CD4-positive, alpha-beta T cell treated with Interleukin-10 for 1 hour (primary cell): ENCODE results near the gene PEBP1.

Experiments used
- DNase-seq: peaks from one replicate; pipeline ENCODE4 v3.0.0-alpha.2; 2020

PEBP1 gene

DNA sequence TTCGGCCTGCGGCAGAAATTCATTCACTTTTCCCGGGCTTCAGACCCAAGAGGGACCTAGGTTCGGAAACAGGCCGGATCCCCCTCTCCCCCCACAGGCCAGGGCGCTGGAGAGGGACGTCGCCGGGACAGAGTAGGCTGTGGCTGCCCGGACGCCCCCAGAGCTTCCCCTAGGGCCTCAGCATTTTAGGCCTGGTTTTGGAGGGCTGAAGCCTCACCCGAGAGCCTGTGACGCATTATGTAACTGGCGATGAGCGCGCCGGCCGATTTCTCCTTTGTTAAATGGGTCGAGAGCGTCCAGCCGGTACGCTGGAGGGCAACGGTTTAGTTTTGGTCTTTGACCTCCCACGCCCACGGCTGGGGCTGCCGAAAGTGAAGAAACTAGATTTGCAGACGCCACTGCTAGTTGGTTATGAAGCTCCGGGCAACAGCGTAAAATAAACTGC, 657 bp downstream of the PEBP1 start:
- peak; percentile 23 for DNase-seq

DNA sequence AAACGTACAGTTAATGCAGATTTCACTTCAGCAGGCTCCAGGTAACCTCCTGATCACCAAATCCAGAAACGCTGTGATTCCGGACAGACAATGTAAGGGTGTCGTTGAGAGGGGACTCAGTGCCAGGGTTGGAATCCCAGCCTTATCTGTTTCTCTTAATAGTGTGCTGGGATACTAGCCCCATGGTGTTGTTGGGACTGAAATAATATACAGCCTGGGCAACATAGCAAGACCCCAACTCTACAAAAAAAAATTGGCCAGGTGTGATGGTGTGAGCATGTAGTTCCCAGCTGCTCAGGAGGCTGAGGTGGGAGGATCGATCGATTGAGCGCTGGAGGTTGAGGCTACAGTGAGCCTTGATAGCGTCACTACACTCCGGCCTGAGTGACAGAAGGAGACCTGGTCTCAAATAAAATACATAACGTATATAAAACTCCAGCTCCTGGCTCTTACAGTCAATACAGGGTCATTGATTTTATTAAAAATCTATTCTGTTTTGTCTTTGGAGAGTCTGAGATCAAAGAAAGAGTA, 1.3 kb downstream of the PEBP1 start:
- no peak for DNase-seq

DNA sequence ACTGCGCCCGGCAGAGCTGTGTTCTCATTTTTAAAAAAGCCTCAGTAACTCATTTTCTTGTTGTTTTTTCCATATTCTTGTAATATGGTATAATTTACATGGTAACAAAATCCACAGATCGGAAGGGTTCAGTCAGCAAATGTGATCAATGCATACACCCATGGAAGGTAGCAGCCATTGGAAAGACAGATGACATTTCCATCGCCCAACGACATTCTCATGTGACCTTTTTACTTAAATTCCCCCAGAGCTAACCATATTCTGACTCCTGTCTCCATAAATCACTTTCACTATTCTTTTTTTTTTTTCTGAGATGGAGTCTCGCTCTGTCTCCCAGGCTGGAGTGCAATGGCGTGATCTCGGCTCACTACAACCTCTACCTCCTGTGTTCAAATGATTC, 4.9 kb downstream of the PEBP1 start:
- no peak for DNase-seq

DNA sequence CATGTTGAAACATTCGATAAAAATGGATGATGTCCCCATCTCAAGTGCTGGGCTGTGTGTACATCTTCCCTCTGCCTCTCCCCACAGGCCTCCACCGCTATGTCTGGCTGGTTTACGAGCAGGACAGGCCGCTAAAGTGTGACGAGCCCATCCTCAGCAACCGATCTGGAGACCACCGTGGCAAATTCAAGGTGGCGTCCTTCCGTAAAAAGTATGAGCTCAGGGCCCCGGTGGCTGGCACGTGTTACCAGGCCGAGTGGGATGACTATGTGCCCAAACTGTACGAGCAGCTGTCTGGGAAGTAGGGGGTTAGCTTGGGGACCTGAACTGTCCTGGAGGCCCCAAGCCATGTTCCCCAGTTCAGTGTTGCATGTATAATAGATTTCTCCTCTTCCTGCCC, 8.6 kb downstream of the PEBP1 start:
- no peak for DNase-seq

DNA sequence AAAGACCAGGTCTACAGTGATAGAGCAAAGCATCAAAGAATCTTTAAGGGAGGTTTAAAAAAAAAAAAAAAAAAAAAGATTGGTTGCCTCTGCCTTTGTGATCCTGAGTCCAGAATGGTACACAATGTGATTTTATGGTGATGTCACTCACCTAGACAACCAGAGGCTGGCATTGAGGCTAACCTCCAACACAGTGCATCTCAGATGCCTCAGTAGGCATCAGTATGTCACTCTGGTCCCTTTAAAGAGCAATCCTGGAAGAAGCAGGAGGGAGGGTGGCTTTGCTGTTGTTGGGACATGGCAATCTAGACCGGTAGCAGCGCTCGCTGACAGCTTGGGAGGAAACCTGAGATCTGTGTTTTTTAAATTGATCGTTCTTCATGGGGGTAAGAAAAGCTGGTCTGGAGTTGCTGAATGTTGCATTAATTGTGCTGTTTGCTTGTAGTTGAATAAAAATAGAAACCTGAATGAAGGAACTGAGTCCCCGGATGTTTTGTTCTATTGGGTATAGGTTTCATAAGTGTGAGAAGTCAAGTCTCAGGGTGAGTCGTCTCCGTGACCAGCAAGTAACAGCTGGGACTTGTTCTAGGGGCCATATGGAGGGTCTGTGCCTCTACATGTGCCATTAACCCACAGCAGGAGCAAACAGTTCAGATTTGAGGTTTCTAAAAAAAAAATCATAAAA, 9.3 kb downstream of the PEBP1 start:
- no peak for DNase-seq

DNA sequence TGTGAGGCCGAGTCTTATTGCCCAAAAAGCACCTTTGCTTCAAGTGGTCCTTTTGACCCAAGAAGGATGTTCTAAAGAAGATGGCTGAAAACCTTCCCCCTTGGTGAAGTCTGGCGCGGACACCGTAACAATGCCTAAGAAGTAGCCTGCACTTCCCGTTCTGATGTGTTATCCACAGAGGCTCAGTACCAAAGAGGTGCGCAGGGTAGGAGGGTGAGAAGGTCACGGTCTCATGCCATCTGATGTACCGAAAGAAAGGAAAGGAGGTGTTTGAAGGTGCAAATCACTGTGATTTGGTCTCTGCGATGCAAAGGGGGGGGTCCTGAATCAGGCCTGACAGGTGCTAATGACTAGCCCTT, 9.9 kb downstream of the PEBP1 start:
- no peak for DNase-seq

DNA sequence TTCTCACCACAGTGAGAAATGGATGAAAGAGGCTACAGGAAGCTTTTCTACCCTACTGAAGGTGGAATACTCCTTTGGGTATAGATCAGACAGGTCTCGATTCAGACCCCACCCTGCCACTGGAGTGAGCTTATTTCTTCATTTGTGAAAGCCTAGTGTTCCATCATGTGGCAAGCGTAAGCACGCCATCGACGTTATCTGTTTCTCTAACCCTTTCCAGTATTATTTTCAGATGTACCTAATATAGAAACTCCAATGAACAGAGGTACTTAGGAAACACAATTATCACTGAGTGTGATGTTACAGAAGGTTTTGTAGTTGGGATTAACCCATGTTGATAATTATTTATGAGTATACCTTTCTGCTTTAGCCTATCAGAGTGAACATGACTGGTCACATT, 12.4 kb downstream of the PEBP1 start:
- no peak for DNase-seq

DNA sequence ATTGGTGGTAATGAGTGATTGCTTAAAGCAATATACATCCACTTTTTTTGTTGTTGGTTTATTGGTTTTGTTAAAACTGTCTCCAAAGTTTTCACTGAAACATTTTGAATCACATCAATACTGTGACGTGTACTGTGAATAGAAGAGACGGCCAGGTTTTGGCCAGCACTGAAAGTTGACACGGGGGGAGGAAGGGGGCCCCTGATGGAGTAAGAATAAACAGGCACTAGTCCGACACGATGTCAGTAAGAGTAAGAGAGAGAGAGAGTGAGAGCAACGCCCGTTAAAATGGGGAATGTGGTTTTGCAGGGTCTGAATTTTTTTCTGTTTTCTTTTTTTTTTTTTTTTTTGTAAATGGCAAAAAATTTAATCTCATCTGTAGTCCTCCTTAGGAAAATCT, 14.7 kb downstream of the PEBP1 start:
- no peak for DNase-seq

DNA sequence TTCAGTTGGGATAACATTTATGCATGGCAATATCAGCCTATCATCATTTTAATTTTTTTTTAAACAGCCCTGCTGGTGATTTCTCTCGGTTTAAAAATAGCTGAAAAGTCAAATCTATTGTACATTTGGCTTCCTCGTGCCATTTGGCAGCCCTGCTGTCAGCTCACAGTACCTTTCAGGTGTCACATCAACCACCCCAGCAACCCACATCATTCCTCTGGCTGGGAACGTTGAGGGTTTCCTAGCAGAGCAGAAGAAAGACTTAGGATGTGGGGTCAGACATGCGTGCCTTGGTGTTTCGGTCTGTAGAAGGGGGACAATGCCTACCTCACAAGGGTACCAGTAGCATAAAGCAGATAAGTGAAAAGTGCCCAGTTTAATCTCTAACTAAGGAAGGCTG, 15.8 kb downstream of the PEBP1 start:
- no peak for DNase-seq

DNA sequence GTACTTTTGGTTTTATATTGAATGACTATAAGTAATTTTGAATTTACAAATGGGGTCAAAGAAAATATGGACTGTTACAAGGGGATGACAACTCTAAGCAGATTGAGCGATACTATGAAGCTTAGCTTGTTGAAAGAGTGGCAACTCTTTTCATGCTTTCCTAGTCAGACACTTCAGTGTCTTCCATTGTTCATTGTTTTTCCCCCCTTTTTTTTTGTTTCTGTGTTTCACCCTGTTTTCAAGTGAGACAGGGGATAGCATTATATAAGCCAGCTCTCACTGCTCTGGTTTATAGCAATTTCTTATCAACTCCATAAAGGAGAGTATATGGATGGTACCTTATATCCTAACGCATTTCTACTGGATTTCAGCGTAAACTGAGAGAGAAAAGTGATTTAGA, 24.6 kb downstream of the PEBP1 start:
- DNase-seq, result no peak

DNA sequence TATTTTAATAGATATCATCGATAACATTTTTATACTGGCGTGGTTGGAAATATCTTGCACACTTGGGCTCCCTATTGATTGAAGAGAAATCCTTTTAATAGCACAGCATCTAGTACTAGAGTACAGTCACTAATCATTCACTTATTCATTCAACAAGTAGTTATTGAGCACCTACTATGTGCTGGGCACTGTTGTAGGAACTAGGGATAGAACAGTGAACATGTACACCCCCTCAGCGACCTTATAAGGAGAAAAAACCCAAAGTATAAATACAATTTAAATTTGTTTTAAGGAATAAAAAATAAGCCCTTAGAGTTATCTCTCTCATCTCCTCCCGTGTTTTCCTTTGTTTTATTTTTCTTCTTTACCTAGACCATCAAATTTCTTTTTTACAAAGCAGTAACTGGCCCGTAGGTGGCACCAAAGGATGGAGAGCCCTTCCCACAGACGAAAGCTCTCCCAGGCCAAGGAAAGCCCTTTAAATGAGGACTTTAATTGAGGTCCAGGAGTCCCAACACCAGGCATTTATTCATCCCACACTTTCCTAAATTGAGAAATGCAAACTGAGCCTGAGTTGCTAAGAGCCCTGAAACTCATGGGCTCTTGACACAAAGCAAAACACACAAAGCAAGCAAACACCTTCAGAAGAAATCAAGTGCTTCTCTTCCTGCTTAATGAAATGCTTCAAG, 29.0 kb downstream of the PEBP1 start:
- DNase-seq, result peak; percentile 10

DNA sequence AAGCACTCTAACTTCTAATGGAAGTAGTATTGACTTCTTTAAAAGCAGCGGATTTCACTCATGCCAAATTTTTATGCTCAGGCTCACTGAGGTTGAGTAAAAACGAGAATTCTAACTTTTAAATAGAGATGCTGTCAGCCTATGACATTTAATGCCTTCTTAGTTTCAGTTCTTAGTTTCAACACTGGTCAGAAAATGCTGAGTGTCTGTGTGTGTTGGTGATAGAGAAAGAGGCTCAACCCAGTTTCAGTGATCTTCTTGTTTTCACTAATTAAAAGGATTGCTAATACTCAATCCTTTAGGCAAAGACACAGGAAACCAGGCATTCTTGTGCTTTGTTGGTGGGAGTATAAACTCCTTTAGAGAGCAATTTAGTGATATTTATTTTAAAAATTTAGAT, 31.0 kb downstream of the PEBP1 start:
- no peak for DNase-seq

DNA sequence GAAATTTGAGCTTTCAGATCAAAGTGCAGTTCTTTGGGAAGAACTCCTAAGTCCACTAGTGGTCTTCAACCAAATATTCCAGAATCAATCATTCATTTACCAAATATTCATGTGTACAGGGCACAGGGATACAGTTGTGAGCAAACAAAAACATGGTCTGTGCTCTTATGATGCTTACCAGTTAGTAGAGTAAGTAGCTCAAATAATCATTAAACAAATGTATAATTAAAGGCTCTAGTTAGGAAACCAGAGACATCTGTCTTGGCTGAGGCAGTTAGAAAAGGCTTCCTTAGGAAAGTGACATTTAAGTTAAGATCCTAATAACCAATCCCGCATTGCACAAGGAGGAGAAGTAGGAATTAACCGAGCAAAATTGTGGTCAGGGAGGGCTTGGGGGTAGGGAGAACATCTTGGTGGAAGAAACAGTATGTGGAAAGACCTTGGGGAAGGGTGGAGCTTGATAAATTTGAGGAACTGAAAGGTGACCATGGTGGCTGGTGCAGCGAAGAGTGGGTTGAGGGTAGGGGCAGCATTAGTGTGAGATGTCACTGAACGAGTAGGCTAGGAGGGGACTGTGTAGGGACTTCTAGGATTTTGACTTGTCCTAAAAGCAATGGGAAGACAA, 40.0 kb downstream of the PEBP1 start:
- DNase-seq, result no peak

DNA sequence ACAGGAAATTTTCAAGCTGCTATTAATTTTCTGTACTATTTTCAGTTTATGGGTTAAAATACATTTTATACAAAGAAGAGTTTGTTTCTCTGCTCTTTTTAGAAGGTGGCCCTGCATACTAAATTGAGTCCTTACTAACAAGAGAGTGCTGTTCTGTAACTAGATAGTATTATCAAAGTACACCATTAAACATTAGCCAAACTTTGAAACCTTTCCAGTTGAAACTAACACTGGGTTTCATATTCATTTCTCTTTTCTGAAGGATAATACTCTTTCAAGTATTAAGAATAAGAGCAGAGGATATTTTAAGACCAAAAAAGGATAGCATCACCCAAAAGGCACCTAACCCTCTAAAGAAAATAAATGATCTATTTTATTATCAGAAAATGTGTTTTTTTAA, 47.2 kb downstream of the PEBP1 start:
- no peak for DNase-seq

DNA sequence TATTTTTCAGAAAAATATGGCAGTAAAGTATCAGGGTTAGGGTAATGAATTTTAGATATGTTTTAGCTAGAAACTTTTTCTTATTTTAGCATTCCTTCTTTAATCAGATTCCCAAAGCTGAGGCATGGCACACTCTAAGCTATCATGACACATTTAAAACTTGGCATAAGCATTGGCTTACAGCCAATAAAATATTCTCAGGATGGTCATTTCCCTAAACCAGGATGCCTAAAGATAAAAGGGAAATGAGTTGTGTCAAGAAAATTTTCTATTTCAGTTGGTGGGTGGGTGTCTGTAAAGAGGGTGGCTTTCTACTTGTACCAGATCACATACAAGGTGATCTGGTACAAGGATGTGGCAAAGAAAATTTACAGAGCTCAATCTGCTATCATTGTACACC, 47.8 kb downstream of the PEBP1 start:
- DNase-seq, result no peak

DNA sequence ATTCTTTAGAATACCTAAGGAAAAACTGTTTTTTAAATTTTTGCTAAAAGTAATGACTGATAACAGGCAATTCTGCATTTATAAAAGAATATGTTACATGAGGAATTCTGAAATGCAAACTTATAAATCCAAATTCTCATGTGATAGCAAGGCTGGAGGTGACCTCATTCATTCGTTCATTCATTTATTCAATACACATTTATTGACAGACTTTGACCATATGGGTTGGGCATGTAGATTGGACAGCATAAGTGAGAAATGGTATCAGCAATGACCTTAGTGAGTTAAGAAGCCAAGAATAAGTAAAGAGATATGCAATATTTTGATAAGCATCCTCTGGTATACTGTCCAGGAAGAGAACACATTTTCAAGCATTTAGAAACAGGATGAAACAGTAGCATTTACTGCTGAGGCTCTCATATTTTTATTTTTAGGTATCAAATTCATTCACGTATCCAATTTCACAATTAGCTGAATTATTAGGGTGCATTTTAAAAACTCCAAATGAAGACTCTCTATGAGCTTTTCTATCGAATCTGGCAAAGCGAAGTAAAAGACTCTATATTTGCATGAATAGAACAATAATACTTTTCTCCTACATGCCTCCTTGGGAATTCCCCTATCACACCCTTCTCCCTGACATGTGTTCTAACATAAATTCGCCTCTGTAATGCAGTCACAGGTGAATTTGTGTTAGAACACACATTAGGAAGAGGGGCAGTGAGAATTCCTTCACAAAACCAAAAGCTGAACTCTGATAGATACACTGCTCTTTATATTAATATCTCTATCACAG, 49.9 kb downstream of the PEBP1 start:
- no peak for DNase-seq

DNA sequence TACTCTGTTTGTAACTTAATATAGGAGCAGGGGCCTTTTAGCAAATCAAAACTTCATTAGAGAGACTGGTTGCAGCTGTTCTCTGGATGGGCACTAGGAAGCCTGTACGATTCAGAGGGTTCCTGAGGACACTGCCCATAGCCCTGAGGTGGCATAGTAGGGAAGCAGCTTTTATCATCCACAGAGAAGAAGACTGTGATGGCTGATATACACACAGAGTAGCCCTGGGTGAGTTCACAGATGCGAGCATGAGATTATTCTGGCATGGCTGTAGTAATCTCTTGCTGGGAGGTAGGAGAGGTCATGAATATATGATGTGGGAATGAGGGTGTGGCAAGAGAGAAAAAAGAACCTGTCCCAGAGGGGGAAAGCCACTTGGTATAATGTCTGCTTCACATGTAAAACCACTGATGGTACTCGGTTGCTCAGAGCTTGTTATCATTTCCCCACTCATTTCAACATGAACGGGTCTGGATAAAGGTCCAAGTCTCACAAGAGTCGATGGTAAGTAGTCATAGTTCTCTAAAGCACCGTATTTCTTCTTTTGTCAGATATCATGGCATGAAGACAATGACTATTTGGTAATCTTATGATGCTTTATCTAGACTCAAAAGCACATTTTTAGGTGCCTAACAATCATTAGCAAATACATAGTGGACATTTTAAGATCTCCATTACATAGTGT, 52.0 kb downstream of the PEBP1 start:
- DNase-seq, result no peak

DNA sequence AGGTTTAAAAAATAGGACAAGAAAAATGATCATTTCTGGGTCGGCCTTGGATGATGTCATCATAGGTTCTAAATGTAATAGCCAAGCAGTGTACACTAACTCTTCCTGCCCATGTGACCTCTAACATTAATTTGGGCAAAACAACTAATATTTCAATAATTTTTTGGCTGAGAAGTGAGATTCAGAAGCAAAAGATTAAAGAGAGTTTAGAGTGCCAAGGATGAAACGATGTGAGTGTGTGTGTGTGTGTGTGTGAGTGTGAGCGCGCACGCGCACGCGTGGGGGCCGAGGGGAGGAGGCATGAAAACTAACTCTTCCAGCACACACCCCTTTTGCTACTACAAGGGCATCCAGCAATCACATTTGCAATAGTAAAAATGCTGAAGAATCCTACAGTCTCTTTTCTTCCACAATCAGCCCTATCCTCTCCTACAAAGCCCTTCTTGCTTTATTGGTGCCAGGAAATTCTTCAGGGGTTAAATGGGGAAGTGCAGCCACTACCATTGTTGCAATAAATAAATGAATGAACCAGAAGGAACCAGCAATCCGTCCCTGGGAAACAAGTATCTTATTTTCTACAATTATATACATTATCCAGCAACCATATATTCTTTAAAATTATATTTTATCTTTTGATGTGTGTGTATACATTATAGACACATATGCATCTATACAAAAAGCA, 52.9 kb downstream of the PEBP1 start:
- DNase-seq, result no peak

DNA sequence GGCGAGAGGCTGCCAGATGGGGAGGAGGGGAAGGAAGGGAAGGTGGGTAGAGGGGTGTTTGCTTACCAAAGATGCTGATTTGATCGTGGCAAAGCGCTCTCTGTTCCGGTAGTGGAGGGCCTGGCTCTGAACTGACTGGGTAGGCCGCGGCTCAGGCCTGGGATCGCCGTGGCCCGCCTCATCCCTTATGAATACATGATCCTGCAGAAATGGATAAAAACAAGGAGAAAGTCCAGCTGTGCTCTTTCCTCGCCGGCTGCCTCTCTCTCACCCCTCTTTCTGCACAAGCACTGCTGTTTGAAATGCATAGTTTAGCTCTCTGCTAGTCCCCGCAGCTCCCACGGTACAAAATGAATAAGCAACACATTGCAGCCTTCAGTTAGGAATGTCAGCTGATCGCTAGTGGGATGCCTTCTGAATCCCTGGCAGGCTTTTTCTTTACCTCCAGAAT, 53.8 kb downstream of the PEBP1 start:
- DNase-seq, result no peak

DNA sequence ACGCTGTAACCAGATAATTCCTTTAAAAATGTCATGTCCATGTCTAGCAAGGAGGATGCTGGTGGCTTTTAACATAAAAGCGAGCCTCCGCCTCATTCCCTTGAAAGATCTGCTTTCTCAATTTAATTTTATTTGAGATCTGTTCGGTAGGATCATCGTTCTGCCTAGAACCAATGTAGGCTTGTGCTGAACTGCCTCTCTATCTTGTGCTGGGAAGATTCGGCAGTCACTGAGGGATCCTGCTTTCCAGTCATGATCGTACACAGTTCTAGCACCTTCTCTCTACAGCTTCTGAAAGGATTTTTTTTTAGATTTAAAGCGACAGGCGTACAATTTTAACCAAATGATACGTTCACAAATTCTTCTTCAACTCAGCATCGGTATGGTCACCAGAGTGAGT, 54.3 kb downstream of the PEBP1 start:
- DNase-seq, result no peak

DNA sequence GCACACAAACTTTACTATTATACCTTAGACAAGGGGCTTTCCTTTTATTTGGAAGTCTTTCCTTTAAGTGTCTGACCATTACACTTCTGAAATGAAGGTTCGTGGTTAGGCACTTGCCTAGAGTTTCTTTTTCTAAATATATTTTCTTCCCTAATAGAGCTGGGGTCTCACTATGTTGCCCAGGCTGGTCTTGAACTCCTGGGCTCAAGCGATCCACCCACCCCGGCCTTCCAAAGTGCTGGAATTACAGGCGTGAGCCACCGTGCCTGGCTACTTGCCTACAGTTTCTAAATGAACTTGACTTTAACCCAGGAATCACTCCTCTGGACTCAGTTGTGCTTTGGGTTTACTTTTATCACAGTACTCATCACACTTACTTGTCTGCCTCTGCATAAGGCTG, 57.6 kb downstream of the PEBP1 start:
- no peak for DNase-seq

DNA sequence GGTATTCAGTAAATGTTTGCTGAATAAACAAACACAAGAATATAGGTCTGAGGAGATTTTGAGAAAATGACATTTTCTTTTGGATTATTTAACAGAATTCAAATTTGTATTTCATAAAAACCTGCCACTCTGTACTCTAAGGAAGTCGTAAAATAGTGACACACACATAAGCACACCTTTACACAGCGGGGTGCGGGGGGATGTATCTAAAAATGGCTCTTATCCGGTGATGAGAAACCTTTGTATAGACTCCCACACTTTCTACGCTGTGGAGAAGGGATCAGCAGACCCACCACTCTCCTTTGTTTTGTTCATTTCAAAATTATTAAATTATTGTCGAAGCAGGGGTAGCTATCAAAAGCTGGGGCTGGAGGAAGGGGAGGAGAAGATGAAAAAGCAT, 58.0 kb downstream of the PEBP1 start:
- DNase-seq, result no peak
